ENCODE data around the gene AFF3.

The AFF3 gene

DNA sequence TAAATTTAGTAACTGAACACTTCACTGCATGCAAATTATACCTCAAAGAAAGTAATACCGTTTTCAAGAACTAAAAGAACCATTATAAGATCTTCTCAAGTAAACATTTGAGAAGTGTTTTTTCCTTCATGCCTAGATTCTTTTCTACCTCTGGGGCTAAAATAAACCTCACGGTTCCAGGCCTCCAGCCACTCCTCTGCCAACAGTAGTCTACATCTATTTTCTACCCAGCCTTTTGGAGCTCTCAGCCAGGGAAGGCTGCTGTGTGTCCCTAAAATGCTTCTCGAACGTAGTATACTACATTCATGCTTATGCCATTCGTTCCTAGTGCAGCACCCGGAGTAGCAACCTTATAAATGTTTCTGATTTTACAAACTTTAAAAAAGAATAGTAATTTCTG is 219.7 kb downstream of the AFF3 start:
- no peak for DNase-seq

DNA sequence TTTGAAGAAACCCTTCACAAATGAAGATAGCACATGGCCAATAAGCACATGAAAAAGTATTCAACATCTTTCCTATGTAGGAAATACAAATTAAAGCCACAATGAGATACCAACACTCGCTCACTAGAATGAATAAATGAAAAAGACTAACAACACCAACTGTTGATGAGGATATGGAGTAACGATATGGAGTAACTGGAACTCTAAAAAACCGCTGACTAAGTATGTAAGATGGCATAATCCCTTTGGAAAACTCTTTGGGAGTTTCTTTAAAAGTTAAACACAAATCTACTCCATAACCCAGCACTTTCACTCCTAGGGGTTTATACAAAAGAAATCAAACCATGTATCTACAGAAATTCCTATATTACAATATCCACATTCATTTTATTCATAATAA is 220.5 kb downstream of the AFF3 start:
- no peak for DNase-seq

DNA sequence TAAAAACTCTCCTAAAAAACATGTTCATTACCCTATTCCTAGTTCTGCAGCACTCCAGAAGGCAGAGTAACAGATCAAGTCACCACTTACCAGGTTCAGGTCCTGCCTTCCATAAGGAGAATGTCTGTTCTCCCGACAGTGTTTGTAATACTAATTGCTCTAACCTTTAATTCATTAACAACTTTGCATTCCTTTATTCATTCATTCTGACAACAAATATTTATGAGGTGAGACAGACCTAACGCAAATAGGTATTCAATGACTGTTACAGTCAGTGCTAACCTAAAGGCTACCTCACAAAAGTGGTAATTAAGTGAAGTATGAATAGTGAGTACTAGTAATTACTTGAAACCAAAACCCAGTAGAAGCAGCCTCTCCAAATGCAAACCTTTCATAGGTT is 224.0 kb downstream of the AFF3 start:
- DNase-seq, result no peak

DNA sequence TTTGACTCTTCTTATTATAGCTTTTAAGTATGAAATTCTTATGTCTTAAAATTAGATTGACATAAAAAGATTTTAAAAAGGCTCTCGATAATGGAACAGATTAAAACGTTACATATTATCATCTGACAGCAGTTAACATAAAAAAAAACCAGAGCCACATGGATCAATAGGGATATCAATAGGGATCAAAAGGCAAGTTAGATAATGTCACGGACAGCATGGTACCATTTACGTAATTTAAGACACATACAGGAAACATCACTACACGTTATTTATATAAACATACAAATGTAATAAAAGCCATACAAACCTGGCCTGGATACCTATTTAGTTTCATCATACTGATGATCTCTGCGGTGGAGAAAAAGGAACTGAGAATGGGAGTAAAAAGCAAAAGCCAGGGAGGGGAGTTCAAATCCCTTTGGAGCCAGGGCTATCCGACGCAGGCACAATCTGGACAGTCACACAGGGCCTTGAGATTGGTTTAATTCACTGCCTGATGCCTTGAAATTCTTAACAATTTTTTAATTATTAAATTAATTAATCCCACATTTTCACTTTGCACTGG is 227.2 kb downstream of the AFF3 start:
- no peak for DNase-seq

DNA sequence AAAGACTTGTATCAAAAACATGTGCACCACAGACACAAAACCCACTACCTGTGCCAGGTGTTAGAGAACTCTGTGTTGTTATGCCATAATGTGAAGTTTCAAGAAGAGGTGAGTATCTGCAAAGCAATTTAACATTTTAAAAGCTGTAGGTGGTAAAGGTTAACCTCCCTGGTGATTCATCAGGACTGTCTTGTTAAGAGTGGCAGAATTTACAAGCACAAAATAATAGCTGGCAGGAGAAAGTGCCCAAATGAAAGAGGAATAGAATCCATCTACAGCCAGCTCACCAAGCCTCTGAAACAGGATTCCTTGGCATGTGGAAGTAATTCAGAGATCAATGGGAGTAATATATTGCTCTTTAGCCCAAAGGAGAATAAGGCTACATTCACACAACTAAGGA is 230.7 kb downstream of the AFF3 start:
- no peak for DNase-seq

DNA sequence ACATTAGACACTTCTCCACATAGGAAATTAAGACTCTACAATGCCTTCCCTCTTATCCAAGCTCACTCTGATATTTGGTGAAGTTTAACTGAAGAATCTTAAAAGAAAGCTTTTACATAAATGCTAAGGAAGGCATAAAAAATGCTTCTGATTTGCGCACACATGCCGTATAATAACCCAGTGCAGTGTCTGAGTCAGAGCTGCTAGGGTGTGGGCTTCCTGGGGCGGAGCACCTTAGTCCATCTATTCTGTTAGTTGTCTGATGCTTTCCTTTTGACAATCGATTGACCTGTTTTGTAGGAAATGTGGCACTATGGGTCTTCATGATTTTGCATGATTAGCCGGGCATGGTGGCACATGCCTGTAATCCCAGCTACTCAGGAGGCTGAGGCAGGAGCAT is 231.5 kb downstream of the AFF3 start:
- no peak for DNase-seq

DNA sequence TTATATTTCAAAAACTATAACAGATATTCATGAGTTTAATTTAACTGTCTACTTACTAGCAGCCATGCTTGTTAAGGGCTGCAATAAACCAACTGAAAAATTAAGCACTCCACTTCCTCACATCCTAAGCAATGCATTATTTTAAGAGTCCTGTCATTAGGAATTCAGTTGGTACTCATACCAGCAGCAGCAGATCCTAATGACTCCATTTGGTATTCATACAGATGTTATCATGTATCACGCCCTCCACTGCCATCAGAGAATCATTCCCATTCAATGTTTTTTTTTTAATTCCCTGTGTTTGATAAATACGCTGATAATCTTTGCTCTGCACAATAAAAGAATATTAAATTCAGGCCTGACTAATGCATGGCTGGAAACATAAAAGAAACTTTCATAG is 236.8 kb downstream of the AFF3 start:
- no peak for DNase-seq

DNA sequence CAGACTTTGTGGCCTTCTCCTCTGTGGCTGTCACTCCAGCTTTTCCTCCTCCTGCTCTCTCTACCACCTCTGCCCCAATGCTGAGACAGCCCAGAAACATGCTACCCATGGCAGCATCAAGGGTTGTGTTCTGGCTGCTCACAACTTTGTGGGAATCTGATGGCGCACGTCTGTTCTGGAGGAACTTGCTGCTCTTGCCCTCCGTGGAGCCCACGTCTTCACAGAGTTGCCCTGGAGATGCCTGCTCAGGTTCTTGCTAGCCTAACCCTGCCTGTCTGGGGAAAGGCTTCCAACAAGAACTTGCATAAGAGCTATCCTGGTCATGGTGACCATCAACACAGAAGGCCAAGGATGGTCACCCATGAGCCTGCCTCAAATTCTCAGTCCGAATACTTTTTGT is 237.4 kb downstream of the AFF3 start:
- DNase-seq, result no peak

DNA sequence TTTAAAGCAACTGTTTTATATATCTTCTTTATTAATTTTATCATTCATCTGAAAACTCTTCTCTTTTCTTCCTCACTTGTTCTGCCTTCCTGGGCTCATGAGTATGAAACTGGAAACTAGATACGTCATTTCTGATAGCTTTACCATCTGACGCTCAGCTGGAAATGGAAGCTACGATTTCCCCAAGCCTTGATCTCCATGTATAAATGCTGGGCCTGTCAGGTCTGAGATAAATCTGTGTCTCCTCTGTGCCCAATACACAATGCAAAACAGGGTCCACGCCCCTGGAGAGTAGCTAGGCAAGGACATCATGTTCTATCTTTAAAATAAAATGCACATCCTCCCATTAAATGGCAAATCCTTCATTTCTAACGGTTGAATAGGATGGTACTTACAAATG is 238.4 kb downstream of the AFF3 start:
- DNase-seq, result no peak

DNA sequence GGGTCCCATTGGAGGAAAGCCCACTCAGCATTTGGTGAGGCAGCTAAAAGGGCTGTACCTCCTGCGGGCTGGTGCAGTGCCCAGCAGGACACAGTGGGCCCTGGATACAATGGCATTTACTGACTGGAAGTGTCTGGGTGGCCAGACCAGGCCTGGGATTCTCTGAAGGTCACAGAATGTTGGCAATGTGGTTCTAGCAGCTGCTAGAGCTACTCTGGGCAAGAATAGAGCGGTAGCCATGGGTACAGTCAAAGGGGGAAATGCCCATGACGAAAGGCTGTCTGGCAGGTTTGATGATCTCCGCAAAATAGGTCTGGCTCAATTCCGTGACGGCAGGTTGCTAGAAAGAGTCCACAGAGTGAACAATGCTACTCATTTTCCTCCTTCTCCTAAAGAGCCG is 241.8 kb downstream of the AFF3 start:
- DNase-seq, result no peak

DNA sequence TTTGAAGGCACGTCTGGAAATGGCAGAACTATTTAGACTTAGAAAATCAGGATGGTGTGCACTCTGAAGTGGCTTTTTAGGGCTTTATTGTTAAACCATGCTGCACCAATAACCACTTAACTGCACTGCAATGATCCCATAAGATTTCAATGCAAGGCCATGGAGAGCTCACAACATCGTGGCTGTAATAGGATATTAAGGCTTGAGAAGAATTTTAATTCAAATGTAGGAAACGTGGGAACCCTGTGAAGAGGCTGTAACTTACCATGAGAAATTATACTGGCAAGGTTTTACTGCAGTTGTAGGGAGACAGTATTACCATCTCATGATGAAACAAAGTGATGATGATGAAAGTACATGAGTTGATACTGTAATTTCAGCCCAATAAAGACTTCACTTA is 242.5 kb downstream of the AFF3 start:
- no peak for DNase-seq

DNA sequence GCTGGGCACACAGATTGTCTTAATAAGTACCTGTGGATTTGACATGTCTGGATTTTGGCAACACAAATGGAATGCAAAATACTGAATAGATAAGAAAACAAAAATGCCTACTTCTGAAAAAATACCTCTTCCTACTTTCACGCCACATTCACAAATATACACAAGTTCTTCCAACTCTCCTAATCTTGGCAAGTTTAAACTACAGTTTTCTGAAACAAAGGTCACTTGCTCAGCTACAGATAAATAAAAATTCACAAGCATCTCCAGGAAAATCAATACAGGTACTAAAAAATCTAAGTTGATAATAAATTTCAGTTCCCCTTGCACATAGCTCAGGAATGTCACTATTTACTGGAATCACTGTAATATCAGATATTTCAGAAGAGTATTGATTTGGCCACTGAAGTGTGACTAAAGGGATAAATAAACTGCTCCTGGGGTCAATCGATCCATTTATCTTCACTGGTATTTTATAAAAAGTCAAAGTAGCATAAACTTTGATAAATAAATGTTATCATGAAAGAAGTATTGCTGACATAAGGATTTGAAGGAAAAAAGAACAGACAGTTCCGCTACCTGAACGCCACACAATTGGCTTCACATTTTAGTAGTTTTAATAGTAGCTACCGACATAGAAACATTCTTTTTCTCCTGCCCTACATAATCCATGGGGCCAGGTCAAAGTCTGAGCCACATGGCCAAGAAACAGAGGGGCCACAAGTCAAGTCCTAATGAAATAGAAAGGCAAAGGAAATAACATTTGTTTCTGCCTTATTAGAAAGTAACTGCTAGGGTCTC is 243.1 kb downstream of the AFF3 start:
- no peak for DNase-seq

DNA sequence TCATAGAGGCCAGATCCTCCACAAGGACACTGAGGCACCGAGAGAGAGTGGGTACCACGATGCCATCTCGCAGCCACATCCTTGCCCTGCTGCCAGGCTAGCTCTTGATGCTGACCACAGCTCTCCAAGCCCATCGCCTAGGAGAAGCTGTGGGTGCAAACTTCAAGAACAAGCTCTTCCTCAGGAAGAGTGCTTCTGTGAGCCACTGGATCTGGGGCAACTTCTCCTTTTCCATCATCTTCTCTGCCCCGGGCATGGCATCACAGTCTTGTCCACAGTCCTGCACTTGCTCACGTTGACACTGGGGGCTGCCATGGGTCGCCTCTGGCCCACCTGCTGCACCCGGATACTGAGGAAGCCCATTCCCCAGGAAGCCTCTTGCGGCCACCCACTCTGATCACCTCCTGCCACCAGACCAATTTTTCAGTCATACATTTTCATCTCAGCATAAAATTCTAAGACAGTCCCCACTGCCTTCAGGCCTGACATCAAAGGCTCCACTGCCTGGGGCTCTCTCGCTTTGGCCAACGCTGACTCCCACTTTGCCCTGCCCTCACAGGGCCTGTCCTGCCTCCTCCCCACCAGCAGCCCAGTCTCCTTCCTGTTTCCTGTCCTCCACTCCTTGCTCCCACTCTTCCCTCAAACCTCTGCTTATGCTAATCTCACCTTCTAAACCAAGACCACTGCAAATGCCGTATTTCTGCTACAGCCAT is 243.9 kb downstream of the AFF3 start:
- no peak for DNase-seq

DNA sequence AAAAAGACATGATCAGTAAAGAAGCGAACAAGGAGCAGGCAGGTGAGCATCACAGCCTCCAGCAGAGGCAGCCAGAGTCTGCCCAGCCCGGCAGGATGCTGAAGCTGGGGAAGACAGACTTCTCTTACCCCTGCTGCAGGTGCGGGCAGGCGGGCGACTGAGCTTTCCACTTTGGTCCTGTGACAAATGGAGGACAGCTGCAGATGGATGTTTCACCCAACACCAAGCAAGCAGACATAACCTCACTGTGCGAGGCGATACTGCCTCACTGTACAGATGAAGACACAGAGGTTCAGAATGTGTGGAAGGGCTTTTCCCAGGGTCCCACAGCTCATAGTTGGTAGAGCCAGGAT is 251.0 kb downstream of the AFF3 start:
- no peak for DNase-seq

DNA sequence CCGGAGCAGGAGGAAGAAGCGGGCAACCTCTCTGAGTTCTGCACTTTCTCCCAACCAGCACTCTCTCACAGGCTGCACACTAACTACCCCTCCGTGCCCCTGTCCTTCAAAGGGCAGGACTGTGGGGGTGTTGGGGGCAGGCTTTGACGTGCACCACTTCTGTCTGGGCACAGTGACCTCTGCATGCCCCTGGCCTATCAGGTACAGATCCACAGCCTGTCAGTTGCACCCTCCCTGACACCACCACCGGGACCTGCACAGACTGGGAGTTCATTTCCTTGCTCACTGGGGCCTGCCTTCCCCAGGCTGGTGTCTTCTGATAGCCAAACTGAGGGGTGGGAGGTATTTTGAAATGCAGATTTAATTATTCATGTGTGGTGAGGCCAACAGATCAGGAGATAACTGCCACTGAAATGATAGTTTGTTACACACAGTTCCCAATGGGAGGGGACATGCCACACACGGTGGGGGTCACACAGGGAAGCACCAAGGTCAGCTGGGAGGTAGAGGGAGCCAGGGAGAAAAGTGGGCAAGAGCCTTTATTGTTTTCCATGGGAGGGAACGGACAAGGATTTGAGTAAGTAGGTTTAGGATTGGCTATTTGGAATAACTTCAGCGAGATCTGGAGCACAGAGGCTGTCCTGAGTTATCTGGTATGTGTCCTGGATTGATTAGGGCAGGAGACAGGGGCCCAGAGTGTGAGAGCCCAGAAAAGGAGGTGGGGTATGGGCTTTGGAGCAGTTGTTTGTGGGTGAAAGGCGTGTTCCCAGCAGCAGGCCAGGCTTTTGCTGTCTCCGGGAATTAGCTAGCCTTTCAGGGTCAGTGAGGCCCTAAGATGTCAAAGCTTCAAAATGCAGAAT is 251.6 kb downstream of the AFF3 start:
- DNase-seq, result no peak

DNA sequence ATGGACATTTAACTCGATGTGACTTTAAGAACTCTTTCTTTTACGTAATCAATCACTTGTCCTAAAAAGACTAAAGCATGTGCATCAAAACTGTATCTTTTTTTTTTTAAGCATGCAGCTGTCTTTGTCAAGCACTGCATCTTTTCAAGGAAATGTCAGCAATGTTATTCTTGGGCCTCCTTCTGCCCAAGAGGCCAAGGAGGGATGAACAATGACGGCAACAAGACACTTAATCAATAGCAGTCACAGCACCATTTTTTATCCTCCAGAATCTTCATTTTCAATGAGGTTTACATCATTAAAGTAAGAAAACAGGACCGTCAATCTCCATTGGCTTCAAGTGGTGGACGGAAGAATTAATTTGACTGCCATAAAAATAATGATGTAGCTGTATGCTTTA is 253.8 kb downstream of the AFF3 start:
- DNase-seq, result no peak

DNA sequence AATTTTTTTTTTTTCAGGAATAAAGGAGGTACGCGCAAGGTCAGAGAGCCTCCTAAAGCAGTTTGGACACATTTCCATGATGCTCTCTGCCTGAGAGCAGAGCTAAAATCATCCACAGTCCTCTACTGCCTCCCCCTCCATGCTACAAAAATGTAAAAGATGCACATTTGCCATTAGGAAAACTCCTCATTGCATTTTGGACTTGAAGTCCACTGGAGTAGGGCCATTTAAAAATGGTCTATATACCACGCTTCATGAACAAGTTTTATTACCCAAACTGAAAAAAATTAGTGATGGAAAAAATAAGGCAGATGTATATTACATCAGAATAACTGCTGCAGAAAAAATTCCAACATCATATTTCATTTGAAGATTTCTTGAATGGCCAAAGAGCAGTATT is 256.0 kb downstream of the AFF3 start:
- no peak for DNase-seq

DNA sequence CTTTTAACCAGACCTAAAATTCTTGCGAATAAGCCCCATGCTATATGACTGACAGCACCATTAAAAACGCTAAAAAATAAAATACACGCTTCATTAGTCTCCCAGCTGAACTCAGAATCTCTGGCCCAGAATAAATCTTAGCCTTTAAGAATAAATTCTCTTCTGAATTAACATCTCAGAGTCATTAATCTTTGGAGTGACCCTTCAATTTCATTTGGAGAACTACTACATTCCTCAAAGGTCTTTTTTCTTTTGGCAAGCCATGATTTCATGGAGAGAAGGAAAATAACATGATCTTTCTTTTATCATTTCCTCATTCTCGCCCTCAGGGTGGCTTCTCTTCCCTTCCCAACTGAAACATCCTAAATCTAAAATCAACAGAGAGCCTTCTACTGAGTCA is 259.0 kb downstream of the AFF3 start:
- DNase-seq, result no peak

DNA sequence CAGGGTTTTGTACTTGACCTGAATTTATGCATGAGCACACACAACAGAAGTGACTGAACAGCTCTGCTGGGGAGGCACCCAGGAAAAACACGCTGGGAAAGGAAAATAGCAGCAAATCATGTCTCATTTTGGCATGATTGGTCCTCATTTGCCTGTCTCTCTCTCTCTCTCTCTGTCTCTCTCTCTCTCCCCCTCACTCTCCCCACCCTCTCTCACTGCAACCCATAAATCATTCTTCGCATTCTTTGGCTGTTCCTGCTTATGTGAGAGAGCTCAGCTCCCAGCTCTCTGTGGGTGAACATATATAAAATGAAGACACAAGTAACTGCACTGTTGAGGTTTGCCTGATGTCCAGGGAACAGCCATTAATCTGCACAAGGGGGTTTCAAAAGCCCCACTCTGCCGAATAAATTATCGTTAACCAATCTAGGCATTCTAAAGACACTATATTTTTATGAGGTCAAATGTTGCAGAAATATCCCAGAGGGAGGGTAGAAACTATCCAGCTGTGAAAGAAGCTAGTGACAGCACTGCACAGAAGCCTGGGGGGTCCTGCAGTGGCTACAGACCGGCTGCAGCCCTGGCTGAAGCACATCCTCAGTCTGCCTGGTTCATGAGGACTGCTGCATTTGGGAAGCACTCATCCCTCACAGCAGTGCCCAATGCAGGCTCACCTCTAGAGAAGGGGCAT is 260.3 kb downstream of the AFF3 start:
- no peak for DNase-seq

DNA sequence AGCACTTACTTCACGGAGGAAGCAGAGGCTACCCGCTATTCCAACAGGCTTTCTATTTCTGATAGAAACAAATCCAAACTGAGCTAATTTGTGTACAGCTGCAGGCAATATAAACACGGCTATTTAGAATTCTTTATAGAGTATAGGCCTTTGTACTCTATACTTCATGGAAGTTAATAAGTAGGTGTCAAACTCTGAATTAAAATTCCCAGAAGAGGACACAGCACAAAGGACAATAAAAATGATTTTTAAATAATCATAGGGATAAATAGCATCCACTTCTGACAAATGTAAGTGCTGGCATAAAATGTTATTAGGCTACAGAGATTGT is 261.5 kb downstream of the AFF3 start:
- no peak for DNase-seq

DNA sequence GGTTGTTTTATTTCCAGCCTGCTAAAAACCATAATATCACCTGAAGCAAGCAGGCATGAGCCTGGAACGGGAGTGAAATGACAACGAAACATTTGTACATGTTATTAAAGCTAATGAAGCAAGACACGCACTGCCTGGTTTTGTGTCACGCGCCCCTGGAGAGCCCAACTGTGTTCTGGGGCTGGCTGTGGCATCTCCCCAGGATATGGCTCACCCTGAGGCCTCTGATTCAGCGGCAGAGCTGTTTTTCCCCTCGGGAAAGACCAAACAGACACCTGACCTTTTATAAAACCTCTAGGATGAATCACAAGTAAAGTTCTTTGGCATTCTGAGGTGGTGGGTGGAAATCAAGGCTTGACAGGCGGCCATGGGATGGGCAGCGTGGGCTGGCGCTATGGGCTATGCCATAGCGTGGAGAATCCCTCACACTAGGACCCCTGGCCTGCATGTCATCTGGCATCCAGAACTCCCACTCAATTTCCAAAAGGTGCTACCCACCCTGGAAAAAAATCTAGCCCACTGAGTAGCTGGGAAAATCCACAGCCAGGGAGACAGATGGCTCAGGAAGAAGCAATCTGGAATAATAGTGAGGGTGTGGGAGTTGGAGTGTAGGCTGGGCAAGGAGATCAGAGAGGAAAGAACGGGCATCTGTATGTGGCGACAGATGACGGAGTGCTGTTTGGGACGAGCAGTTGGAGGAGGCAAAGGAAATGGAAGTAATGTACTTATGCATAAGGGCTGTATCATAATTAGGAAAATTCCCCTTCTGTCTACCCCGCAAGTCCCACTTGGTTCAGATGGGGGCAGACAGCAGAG is 262.0 kb downstream of the AFF3 start:
- no peak for DNase-seq

DNA sequence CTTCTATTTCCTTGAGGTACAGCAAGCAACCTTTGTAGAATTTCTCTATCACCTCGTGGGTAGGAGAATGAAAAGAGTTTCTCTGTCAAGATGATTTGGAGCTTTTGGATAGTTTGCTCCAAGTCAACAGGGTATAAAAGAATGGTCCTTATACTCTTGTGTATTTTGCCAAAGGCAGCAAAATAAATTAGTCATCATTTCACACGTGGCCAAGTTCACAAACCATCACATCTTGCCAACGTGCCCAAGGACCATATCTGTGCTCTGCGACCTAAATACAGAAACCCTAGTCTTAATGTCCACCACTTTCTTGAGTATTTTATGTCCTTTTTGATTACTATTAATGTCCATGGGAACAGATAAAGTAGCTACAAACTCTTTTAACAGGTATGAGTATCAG is 262.9 kb downstream of the AFF3 start:
- DNase-seq, result no peak
